ENCODE measurements around the gene RABGAP1L. TPM values are rescaled to one million over a fixed set of nuclear protein-coding genes. Genes with fewer than 3 reads are reported as not detected.

RABGAP1L gene
- total RNA-seq, 3 donors from 2014 or later = 46.1 to 74.7 (median 59.2) TPM

- intact Hi-C loops (cut with DNase I, micrococcal nuclease) = loop anchor here in 1 of 2 donors (10.0 kb wide), 1 partner anchor 91 kb away; no protein-coding TSS in a partner anchor
- H3K4me3 ChIP-seq = no peak overlapping the region
These were observed 806.2 kb downstream of the RABGAP1L start for GRCh38 chr1:174965362-174966007.

GRCh38 chr1:174966008-174966572, 806.8 kb downstream of the RABGAP1L start:
- Histone ChIP-seq H3K4me3 (no peak overlapping the region), H3K4me1 (ENCODE audit: low read depth) (peaks cover 58% of the 10 kb centered on the region), H3K36me3 (ENCODE audit: low read depth) (no peaks in the 10 kb centered on the region), H3K9me3 (no peaks in the 10 kb centered on the region)
- no peak for DNase-seq
- intact Hi-C loops (cut with DNase I, micrococcal nuclease) = loop anchor here in 1 of 2 donors (10.0 kb wide), 1 partner anchor 91 kb away; no protein-coding TSS in a partner anchor
- no peak for TF ChIP-seq CTCF (IDR thresholded peaks at IDR 0.05)
- ATAC-seq = no peak

More at GRCh38 chr1:174965362-174966007, 806.2 kb downstream of the RABGAP1L start:
- peak in 2 of 3 donors; percentile 38 to 61 for DNase-seq
- no peak for TF ChIP-seq CTCF (IDR thresholded peaks at IDR 0.05)
- Histone ChIP-seq H3K9me3 (no peaks in the 10 kb centered on the region), H3K4me1 (ENCODE audit: low read depth) (peaks cover 58% of the 10 kb centered on the region), H3K36me3 (ENCODE audit: low read depth) (no peaks in the 10 kb centered on the region)
- peak; percentile 25 for ATAC-seq

GRCh38 chr1:174967845-174968705, 808.8 kb downstream of the RABGAP1L start:
- no peak for DNase-seq
- Histone ChIP-seq H3K9me3 (no peaks in the 10 kb centered on the region), H3K4me3 (no peak overlapping the region), H3K4me1 (ENCODE audit: low read depth) (peaks cover 53% of the 10 kb centered on the region), H3K36me3 (ENCODE audit: low read depth) (no peaks in the 10 kb centered on the region)
- peak; percentile 47 for ATAC-seq
- TF ChIP-seq CTCF (IDR thresholded peaks at IDR 0.05) = no peak
- intact Hi-C loops (cut with DNase I, micrococcal nuclease) = loop anchor here in 1 of 2 donors (10.0 kb wide), 1 partner anchor 93 kb away; no protein-coding TSS in a partner anchor

GRCh38 chr1:174968750-174969244, 809.5 kb downstream of the RABGAP1L start:
- DNase-seq (no peak), ATAC-seq (peak; percentile 19)
- TF ChIP-seq CTCF (IDR thresholded peaks at IDR 0.05) = no peak
- intact Hi-C loops (cut with DNase I, micrococcal nuclease) = loop anchor here in 1 of 2 donors (10.0 kb wide), 1 partner anchor 94 kb away; no protein-coding TSS in a partner anchor
- Histone ChIP-seq H3K36me3 (ENCODE audit: low read depth) (no peaks in the 10 kb centered on the region), H3K9me3 (no peaks in the 10 kb centered on the region), H3K4me1 (ENCODE audit: low read depth) (peaks cover 46% of the 10 kb centered on the region), H3K4me3 (no peak overlapping the region)

GRCh38 chr1:174969977-174970376, 810.7 kb downstream of the RABGAP1L start:
- no peak for ATAC-seq
- no peak for TF ChIP-seq CTCF (IDR thresholded peaks at IDR 0.05)
- intact Hi-C loops (cut with DNase I, micrococcal nuclease) = loop anchor here in 1 of 2 donors (10.0 kb wide), 1 partner anchor 95 kb away; no protein-coding TSS in a partner anchor
- H3K4me3 ChIP-seq = no peak overlapping the region
- H3K4me1 ChIP-seq (ENCODE audit: low read depth) = peaks cover 36% of the 10 kb centered on the region
- H3K9me3 ChIP-seq = no peaks in the 10 kb centered on the region
- no peak for DNase-seq
- H3K36me3 ChIP-seq (ENCODE audit: low read depth) = no peaks in the 10 kb centered on the region

Data from mucosa of descending colon (tissue), 3 donors.